WI38 (cell line): Measurements from ENCODE around the gene MELTF.

Experiments
- H3K4me3 ChIP-seq: 2 replicates; pipeline ENCODE4 v1.5.1; 2011; ENCODE audit warnings: low read depth, mild to moderate bottlenecking, control low read depth, low read length
- CTCF ChIP-seq: IDR thresholded peaks from 2 replicates; pipeline ENCODE4 v1.5.1; 2012; ENCODE audit warnings: low read depth, mild to moderate bottlenecking, control low read depth, low read length

The MELTF gene

GRCh38 chr3:196967412-196968232 lies 62.0 kb downstream of the MELTF start:
- H3K4me3 ChIP-seq: no peak overlapping the region; the same call in 1 of the 2 replicates
- TF ChIP-seq CTCF: no peak

DNA sequence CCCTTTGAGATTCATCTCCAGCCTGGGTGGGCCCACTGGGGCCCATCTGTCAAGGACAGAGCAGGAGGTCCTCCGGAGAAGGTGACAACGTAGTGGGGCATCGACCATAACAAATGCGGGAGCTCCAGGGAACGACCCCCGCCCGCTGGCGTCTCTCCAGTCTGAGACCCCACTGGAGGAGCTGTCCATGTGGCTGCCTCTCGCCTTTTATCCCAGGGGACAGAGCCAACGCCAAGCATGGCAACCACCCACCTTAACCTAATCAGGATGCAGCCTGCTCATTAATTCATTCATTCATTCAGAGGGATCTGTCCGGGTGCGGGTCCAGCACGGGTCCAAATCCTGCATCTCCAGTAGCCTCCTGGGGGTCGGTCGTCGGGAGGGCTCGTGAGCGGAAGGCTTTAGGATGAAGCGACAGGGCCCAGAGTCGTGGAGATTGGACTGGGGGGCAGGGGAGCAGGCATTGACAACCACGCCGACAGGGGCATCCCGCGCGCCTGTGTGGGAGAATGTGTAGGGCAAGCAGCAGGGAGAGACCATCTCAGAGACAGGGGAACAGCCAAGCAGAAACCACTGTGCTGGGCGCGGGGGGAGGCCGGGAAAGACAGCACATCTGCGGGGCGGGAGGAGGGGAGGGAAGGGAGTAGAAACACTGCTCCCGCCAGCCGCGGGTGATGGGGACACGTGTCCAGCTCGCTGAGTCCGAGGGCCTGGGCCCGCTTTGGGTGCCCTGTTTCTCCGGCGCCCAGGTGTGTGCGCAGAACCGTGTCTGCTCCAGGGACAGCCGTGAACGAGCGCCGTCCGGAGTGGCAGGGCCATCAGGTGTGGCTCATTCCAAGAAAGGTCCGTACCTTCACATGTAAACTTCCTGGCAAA lies 62.9 kb downstream of the MELTF start:
- TF ChIP-seq CTCF: no peak
- H3K4me3 ChIP-seq: no peak overlapping the region

- no peak for TF ChIP-seq CTCF
- no peak overlapping the region for H3K4me3 ChIP-seq
These were observed 63.8 kb downstream of the MELTF start for GRCh38 chr3:196965804-196966173.

DNA sequence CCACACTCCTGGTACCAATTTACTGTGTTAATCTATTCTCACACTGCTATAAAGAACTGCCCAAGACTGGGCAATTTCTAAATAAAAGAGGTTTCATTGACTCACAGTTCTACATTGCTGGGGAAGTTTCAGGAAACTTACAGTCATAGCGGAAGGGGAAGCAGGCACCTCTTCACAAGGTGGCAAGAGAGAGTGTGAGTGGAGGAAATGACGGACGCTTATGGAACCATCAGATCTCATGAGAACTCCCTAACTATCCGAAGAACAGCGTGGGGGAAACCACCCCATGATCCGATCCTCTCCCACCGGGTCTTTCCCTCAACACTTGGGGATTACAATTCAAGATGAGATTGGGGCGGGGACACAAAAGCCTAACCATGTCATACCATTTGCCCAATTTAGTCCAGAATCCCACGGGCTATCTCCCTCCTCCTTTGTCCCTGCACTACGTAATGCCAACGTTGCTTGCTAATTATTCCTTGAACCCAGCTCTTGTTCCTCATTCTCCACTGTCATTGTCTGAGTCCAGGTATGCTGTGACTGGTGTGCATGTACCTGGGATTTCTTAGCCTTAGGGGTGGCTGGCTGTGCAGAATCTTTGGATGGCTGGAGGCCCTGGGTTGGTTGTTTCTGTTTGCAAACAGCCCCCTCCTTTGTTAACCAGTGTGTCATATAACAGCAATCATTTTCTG lies 64.4 kb downstream of the MELTF start:
- TF ChIP-seq CTCF: no peak
- no peak overlapping the region for H3K4me3 ChIP-seq

DNA sequence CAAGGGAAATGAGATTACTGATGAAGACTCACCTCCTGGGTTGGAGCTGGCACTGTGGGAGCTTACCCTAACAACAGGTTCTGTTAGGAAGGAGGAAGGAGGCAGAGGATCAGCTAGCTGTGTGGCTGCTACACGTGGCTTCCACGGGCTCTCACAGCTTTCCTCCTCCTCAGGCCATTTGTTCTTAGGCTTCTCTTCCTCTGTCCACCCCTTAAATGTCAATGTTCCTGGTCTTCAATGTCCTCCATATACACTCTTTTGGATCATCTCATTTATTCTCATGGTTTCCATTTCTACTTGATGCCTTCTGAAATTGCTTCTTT lies 66.0 kb downstream of the MELTF start:
- no peak overlapping the region for H3K4me3 ChIP-seq
- TF ChIP-seq CTCF: no peak

GRCh38 chr3:196962930-196963630 lies 66.5 kb downstream of the MELTF start:
- TF ChIP-seq CTCF: no peak
- H3K4me3 ChIP-seq: no peak overlapping the region
